WTC11 (cell line): ENCODE data around the gene SSU72. TPM values are rescaled to one million over a fixed set of nuclear protein-coding genes. Genes with fewer than 3 reads are reported as not detected.

ENCODE experiments used
- ATAC-seq: fragments of 200-7000 bp; cut with Tn5 transposase; 2 replicates; pipeline ENCODE4 v1.10.0; 2021; ENCODE audit warnings: mild to moderate bottlenecking, moderate library complexity
- CTCF ChIA-PET: fragments of 300-600 bp; sonication (Branson Sonifier 250); formaldehyde crosslinking; loops from one replicate; lab custom pipeline; 2021; ENCODE audit warnings: antibody characterized with exemption; lab: Charles Lee
- POLR2A ChIA-PET: fragments of 350-600 bp; sonication (Branson Sonifier 250); formaldehyde crosslinking; loops from one replicate; lab custom pipeline; 2021; ENCODE audit warnings: antibody characterized with exemption; lab: Charles Lee
- DNase-seq: peaks from one replicate; pipeline ENCODE4 v3.0.0; 2021; ENCODE audit warnings: low spot score
- H3K27ac Mint-ChIP-seq: 2 replicates; pipeline ENCODE4 v1.8.0; 2021; ENCODE audit warnings: mixed read lengths
- H3K27me3 Mint-ChIP-seq: 2 replicates; pipeline ENCODE4 v1.8.0; 2021; ENCODE audit warnings: low read depth, mild to moderate bottlenecking, moderate library complexity, mixed read lengths
- H3K36me3 Mint-ChIP-seq: 2 replicates; pipeline ENCODE4 v1.8.0; 2021; ENCODE audit warnings: mixed read lengths
- H3K4me1 Mint-ChIP-seq: 2 replicates; pipeline ENCODE4 v1.8.0; 2022; ENCODE audit warnings: mixed read lengths
- H3K4me3 Mint-ChIP-seq: 2 replicates; pipeline ENCODE4 v1.8.0; 2021; ENCODE audit warnings: mild to moderate bottlenecking, moderate library complexity, mixed read lengths
- H3K9me3 Mint-ChIP-seq: 2 replicates; pipeline ENCODE4 v1.8.0; 2021; ENCODE audit warnings: mixed read lengths
- ATF6 ChIP-seq: sonication (generic); formaldehyde crosslinking; IDR thresholded peaks from 2 replicates; pipeline ENCODE4 v1.8.1; 2023; ENCODE audit warnings: mild to moderate bottlenecking, missing genetic modification reagents
- FOXP1 ChIP-seq: sonication (generic); formaldehyde crosslinking; IDR thresholded peaks from 2 replicates; pipeline ENCODE4 v1.8.0; 2022; ENCODE audit warnings: missing genetic modification reagents, mild to moderate bottlenecking, moderate library complexity, borderline replicate concordance
- GRHL2 ChIP-seq: fragments of 250-450 bp; sonication (Bioruptor Pico); IDR thresholded peaks from 2 replicates; pipeline ENCODE4 v1.8.0; 2022; ENCODE audit warnings: mild to moderate bottlenecking, moderate library complexity; ENCODE audit not compliant: insufficient replicate concordance, severe bottlenecking
- JUN ChIP-seq: sonication (generic); formaldehyde crosslinking; IDR thresholded peaks from 2 replicates; pipeline ENCODE4 v1.8.0; 2023; ENCODE audit warnings: mild to moderate bottlenecking, missing genetic modification reagents
- MXD4 ChIP-seq: fragments of 250-450 bp; sonication (Bioruptor Pico); IDR thresholded peaks from 2 replicates; pipeline ENCODE4 v1.8.0; 2021; ENCODE audit warnings: mild to moderate bottlenecking, moderate library complexity, borderline replicate concordance
- NFATC4 ChIP-seq: fragments of 250-450 bp; sonication (Bioruptor Pico); IDR thresholded peaks from 2 replicates; pipeline ENCODE4 v1.9.0; 2021; ENCODE audit warnings: mild to moderate bottlenecking
- NR2C2 ChIP-seq: sonication (generic); formaldehyde crosslinking; IDR thresholded peaks from 2 replicates; pipeline ENCODE4 v1.8.0; 2022; ENCODE audit warnings: mild to moderate bottlenecking, missing genetic modification reagents
- ZNF138 ChIP-seq: sonication (generic); formaldehyde crosslinking; conservative IDR thresholded peaks from 2 replicates; pipeline ENCODE4 v1.8.1; 2022; ENCODE audit warnings: mild to moderate bottlenecking, moderate library complexity, missing genetic modification reagents
- ZNF317 ChIP-seq: sonication (generic); formaldehyde crosslinking; IDR thresholded peaks from 2 replicates; pipeline ENCODE4 v1.8.1; 2023; ENCODE audit warnings: low read depth, mild to moderate bottlenecking, moderate library complexity, missing genetic modification reagents, borderline replicate concordance
- ZNF671 ChIP-seq: fragments of 250-450 bp; sonication (Bioruptor Pico); IDR thresholded peaks from 2 replicates; pipeline ENCODE4 v1.8.0; 2021; ENCODE audit warnings: mild to moderate bottlenecking
- total RNA-seq: library from RNA; stranded (reverse); gene quantifications from 3 replicates; pipeline ENCODE4 v1.2.3, GENCODE V29; 2021
- TF ChIP-seq, protein P1 (sequence below): fragments of 250-450 bp; sonication (Bioruptor Pico); IDR thresholded peaks from 2 replicates; pipeline ENCODE4 v1.9.0; 2021; ENCODE audit warnings: moderate library complexity, mild to moderate bottlenecking, inconsistent platforms, borderline replicate concordance
- TF ChIP-seq, protein P2 (sequence below): sonication (generic); formaldehyde crosslinking; IDR thresholded peaks from 2 replicates; pipeline ENCODE4 v1.8.1; 2023; ENCODE audit warnings: mild to moderate bottlenecking, moderate library complexity, missing genetic modification reagents
- TF ChIP-seq, protein P3 (sequence below): sonication (generic); formaldehyde crosslinking; IDR thresholded peaks from 2 replicates; pipeline ENCODE4 v1.8.1; 2022; ENCODE audit warnings: mild to moderate bottlenecking, moderate library complexity, missing genetic modification reagents
- TF ChIP-seq, protein P4 (sequence below): sonication (generic); formaldehyde crosslinking; IDR thresholded peaks from 2 replicates; pipeline ENCODE4 v1.8.1; 2022; ENCODE audit warnings: low read depth, missing genetic modification reagents, borderline replicate concordance
- TF ChIP-seq, protein P5 (sequence below): fragments of 250-450 bp; sonication (Bioruptor Pico); IDR thresholded peaks from 2 replicates; pipeline ENCODE4 v2.1.2; 2022; ENCODE audit warnings: mild to moderate bottlenecking, moderate library complexity
- TF ChIP-seq, protein P6 (sequence below): fragments of 250-450 bp; sonication (Bioruptor Pico); IDR thresholded peaks from 2 replicates; pipeline ENCODE4 v1.9.0; 2021; ENCODE audit warnings: mild to moderate bottlenecking, borderline replicate concordance
- TF ChIP-seq, protein P7 (sequence below): sonication (generic); formaldehyde crosslinking; IDR thresholded peaks from 2 replicates; pipeline ENCODE4 v1.8.1; 2023; ENCODE audit warnings: mild to moderate bottlenecking, missing genetic modification reagents

SSU72 gene
- total RNA-seq, 1 experiment from 2014 or later = 158 TPM

GRCh38 chr1:1593834-1594601 is 19.4 kb upstream of the SSU72 start (continued):
- TF ChIP-seq, protein P1, sequence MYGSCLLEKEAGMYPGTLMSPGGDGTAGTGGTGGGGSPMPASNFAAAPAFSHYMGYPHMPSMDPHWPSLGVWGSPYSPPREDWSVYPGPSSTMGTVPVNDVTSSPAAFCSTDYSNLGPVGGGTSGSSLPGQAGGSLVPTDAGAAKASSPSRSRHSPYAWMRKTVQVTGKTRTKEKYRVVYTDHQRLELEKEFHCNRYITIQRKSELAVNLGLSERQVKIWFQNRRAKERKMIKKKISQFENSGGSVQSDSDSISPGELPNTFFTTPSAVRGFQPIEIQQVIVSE (CRISPR knock-in tag) = no peak
- TF ChIP-seq, protein P2, sequence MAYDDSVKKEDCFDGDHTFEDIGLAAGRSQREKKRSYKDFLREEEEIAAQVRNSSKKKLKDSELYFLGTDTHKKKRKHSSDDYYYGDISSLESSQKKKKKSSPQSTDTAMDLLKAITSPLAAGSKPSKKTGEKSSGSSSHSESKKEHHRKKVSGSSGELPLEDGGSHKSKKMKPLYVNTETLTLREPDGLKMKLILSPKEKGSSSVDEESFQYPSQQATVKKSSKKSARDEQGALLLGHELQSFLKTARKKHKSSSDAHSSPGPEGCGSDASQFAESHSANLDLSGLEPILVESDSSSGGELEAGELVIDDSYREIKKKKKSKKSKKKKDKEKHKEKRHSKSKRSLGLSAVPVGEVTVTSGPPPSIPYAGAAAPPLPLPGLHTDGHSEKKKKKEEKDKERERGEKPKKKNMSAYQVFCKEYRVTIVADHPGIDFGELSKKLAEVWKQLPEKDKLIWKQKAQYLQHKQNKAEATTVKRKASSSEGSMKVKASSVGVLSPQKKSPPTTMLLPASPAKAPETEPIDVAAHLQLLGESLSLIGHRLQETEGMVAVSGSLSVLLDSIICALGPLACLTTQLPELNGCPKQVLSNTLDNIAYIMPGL (CRISPR knock-in tag) = no peak
- TF ChIP-seq NR2C2 (no peak), ZNF671 (CRISPR knock-in tag) (no peak)
- TF ChIP-seq, all 79 proteins: peak for 0

- H3K27ac Mint-ChIP-seq = no peak overlapping the region
- H3K36me3 Mint-ChIP-seq = no peaks in the 10 kb centered on the region
- ATAC-seq (no peak; the same call in 1 of the 2 replicates), DNase-seq (no peak)
- no peaks in the 10 kb centered on the region for H3K4me1 Mint-ChIP-seq
- ChIA-PET POLR2A (no interaction called here), CTCF (no interaction called here)
- peaks cover 6% of the 10 kb centered on the region; the same call in 1 of the 2 replicates for H3K27me3 Mint-ChIP-seq
- H3K4me3 Mint-ChIP-seq = no peak overlapping the region
- H3K9me3 Mint-ChIP-seq = no peaks in the 10 kb centered on the region
- TF ChIP-seq ZNF317 (CRISPR knock-in tag) = no peak
- TF ChIP-seq NFATC4 = no peak
- no peak for TF ChIP-seq JUN
- TF ChIP-seq FOXP1 (CRISPR knock-in tag) = no peak
- no peak for TF ChIP-seq MXD4 (CRISPR knock-in tag)
- TF ChIP-seq ZNF138 (CRISPR knock-in tag) = no peak
- TF ChIP-seq, protein P3, sequence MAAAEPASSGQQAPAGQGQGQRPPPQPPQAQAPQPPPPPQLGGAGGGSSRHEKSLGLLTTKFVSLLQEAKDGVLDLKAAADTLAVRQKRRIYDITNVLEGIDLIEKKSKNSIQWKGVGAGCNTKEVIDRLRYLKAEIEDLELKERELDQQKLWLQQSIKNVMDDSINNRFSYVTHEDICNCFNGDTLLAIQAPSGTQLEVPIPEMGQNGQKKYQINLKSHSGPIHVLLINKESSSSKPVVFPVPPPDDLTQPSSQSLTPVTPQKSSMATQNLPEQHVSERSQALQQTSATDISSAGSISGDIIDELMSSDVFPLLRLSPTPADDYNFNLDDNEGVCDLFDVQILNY (CRISPR knock-in tag) = no peak
- TF ChIP-seq, protein P4, sequence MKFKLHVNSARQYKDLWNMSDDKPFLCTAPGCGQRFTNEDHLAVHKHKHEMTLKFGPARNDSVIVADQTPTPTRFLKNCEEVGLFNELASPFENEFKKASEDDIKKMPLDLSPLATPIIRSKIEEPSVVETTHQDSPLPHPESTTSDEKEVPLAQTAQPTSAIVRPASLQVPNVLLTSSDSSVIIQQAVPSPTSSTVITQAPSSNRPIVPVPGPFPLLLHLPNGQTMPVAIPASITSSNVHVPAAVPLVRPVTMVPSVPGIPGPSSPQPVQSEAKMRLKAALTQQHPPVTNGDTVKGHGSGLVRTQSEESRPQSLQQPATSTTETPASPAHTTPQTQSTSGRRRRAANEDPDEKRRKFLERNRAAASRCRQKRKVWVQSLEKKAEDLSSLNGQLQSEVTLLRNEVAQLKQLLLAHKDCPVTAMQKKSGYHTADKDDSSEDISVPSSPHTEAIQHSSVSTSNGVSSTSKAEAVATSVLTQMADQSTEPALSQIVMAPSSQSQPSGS (CRISPR knock-in tag) = no peak
- TF ChIP-seq, protein P5, sequence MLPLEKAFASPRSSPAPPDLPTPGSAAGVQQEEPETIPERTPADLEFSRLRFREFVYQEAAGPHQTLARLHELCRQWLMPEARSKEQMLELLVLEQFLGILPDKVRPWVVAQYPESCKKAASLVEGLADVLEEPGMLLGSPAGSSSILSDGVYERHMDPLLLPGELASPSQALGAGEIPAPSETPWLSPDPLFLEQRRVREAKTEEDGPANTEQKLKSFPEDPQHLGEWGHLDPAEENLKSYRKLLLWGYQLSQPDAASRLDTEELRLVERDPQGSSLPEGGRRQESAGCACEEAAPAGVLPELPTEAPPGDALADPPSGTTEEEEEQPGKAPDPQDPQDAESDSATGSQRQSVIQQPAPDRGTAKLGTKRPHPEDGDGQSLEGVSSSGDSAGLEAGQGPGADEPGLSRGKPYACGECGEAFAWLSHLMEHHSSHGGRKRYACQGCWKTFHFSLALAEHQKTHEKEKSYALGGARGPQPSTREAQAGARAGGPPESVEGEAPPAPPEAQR (CRISPR knock-in tag) = no peak
- TF ChIP-seq, protein P6, sequence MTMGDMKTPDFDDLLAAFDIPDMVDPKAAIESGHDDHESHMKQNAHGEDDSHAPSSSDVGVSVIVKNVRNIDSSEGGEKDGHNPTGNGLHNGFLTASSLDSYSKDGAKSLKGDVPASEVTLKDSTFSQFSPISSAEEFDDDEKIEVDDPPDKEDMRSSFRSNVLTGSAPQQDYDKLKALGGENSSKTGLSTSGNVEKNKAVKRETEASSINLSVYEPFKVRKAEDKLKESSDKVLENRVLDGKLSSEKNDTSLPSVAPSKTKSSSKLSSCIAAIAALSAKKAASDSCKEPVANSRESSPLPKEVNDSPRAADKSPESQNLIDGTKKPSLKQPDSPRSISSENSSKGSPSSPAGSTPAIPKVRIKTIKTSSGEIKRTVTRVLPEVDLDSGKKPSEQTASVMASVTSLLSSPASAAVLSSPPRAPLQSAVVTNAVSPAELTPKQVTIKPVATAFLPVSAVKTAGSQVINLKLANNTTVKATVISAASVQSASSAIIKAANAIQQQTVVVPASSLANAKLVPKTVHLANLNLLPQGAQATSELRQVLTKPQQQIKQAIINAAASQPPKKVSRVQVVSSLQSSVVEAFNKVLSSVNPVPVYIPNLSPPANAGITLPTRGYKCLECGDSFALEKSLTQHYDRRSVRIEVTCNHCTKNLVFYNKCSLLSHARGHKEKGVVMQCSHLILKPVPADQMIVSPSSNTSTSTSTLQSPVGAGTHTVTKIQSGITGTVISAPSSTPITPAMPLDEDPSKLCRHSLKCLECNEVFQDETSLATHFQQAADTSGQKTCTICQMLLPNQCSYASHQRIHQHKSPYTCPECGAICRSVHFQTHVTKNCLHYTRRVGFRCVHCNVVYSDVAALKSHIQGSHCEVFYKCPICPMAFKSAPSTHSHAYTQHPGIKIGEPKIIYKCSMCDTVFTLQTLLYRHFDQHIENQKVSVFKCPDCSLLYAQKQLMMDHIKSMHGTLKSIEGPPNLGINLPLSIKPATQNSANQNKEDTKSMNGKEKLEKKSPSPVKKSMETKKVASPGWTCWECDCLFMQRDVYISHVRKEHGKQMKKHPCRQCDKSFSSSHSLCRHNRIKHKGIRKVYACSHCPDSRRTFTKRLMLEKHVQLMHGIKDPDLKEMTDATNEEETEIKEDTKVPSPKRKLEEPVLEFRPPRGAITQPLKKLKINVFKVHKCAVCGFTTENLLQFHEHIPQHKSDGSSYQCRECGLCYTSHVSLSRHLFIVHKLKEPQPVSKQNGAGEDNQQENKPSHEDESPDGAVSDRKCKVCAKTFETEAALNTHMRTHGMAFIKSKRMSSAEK (CRISPR knock-in tag) = no peak
- TF ChIP-seq, protein P2 (CRISPR knock-in tag) = no peak
- TF ChIP-seq GRHL2 (CRISPR knock-in tag) = no peak
- TF ChIP-seq, protein P7, sequence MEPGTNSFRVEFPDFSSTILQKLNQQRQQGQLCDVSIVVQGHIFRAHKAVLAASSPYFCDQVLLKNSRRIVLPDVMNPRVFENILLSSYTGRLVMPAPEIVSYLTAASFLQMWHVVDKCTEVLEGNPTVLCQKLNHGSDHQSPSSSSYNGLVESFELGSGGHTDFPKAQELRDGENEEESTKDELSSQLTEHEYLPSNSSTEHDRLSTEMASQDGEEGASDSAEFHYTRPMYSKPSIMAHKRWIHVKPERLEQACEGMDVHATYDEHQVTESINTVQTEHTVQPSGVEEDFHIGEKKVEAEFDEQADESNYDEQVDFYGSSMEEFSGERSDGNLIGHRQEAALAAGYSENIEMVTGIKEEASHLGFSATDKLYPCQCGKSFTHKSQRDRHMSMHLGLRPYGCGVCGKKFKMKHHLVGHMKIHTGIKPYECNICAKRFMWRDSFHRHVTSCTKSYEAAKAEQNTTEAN = no peak
- TF ChIP-seq ATF6 (CRISPR knock-in tag) = no peak
Measured at GRCh38 chr1:1591452-1591851, 16.8 kb upstream of the SSU72 start.
